GM23248 (cell line): ENCODE results near the gene ARHGEF37.

Experiments used
- EZH2 ChIP-seq: fragments of 200-600 bp; sonication (generic); IDR thresholded peaks from 2 replicates; pipeline ENCODE4 v1.6.1; 2018; ENCODE audit warnings: antibody characterized with exemption, mild to moderate bottlenecking; ENCODE audit not compliant: insufficient read depth, poor library complexity, severe bottlenecking
- EZH2phosphoT487 ChIP-seq: fragments of 200-600 bp; sonication (generic); IDR thresholded peaks from 2 replicates; pipeline ENCODE4 v1.6.1; 2018; ENCODE audit warnings: antibody characterized with exemption, moderate library complexity, mild to moderate bottlenecking, low read depth; ENCODE audit not compliant: insufficient read depth

DNA sequence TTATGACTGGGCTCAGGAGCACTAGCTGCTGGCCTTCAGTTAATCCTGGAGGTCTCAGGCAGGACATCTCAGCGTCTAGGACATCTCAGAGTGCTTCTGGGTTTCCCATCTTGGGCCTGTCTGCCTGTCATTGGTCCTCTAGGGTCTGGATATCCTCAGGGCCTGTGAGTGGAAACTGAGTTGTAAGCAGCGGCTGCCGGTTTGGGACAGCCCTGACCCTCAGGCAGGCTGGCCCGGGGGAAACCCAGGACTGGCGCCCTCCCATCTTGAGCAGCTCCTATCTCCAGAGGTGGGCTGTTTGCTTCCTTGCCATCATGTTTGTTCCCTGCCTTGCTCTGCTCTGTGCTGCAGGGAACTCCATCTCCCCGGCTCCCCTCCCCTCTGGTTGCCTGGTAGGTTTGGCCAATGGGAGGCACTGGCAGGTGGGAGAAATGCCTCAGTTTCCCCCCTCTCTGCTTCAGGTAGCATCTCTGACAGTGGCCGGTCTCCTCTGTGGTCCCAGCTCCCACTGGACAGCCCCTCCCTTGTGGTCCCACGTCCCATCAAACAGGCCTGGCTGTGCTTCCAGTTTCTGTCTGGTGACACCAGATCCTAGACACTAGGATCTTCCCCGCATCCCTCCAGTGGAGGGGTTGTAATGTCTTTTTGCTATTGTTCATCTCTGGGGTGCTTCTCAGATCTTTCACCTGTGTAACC, 57.4 kb downstream of the ARHGEF37 start:
- TF ChIP-seq EZH2 (no peak), EZH2phosphoT487 (no peak)
